ENCODE measurements around the gene HP1BP3.

GRCh38 chr1:20740781-20741180, 46.3 kb downstream of the HP1BP3 start:
- no peak for TF ChIP-seq POLR2AphosphoS5 (IDR thresholded peaks at IDR 0.05; ENCODE audit: low read depth)
- TF ChIP-seq, protein P1, sequence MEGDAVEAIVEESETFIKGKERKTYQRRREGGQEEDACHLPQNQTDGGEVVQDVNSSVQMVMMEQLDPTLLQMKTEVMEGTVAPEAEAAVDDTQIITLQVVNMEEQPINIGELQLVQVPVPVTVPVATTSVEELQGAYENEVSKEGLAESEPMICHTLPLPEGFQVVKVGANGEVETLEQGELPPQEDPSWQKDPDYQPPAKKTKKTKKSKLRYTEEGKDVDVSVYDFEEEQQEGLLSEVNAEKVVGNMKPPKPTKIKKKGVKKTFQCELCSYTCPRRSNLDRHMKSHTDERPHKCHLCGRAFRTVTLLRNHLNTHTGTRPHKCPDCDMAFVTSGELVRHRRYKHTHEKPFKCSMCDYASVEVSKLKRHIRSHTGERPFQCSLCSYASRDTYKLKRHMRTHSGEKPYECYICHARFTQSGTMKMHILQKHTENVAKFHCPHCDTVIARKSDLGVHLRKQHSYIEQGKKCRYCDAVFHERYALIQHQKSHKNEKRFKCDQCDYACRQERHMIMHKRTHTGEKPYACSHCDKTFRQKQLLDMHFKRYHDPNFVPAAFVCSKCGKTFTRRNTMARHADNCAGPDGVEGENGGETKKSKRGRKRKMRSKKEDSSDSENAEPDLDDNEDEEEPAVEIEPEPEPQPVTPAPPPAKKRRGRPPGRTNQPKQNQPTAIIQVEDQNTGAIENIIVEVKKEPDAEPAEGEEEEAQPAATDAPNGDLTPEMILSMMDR (IDR thresholded peaks at IDR 0.05; ENCODE audit: insufficient read depth, low read length): no peak

Data from HL-60 (cell line).